Measurements from ENCODE around the gene CPB2.

The CPB2 gene

DNA sequence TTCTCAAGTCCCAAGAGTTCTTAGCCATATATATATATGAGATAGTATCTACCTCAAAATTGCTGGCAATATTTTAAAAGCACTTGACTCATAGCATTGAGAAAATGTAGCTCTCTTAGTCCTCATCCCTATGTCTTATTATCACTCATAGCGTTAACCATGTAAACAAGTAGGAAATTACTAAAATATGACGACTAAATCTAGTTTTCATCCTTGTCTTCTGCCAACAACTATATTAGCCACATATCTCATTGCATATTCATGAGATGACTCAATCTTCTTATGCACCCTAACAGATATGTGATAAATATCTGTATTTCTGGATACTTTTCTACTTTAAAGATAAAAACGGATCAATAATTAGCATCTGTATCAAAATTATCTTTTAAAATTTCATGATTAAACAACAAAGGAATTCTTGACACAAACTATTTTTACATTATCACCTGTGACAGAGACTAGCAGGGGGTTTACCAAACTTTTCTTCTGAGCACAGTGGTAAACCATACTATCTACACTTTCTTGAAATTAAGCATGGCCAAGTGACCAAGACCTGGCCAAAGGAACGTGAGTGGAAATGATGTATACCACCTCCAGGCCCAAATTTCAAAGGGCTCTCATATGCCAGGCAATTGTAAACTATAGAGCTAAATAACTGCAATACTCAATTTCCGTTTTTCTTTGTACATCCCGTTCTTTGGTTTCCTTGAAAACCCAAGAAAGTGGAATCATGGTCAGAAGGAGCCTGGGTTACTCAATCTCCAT lies 98.0 kb downstream of the CPB2 start:
- DNase-seq (ENCODE audit: low read depth in 2 of 2, low spot score in 1 of 2): no peak

DNA sequence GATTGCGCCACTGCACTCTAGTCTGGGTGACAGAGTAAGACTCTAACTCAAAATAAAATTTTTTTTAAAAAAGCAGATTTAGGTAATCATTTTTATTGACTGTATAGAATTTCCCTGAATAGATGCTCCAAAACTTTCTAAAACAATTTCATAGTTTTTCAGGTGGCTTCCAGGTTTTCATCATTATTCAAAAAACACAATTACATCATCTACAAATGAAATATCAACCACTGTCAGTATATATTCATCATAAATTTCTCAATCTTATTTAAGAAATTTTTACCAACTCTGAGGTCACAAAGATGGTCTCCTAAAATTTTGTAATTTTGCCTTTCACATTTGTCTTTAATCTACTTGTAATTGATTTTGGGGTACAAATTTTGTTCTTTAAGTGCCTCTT lies 100.3 kb downstream of the CPB2 start:
- no peak for DNase-seq (ENCODE audit: low read depth in 2 of 2, low spot score in 1 of 2)

All from stimulated activated CD8-positive, alpha-beta memory T cell treated with anti-CD3 and anti-CD28 coated beads, Interleukin-4, amount 100 ng/mL, for 1 hour (primary cell).